ENCODE measurements around the gene SLC26A9. TPM values are rescaled to one million over a fixed set of nuclear protein-coding genes. Genes with fewer than 3 reads are reported as not detected.

Gene SLC26A9
- total RNA-seq, 2 donors from 2014 or later: 0.22 TPM

- Histone ChIP-seq H3K36me3 (ENCODE audit: control insufficient read depth, insufficient read depth, low read length) (no peaks in the 10 kb centered on the region), H3K27ac (ENCODE audit: low read depth, low read length) (no peak overlapping the region), H3K9me3 (ENCODE audit: control insufficient read depth, low read length) (no peaks in the 10 kb centered on the region), H3K27me3 (ENCODE audit: control insufficient read depth, insufficient read depth, low read length, poor library complexity, severe bottlenecking) (no peaks in the 10 kb centered on the region), H3K4me3 (ENCODE audit: low read length) (no peak overlapping the region), H3K4me1 (ENCODE audit: control insufficient read depth, insufficient read depth, low read length) (peaks cover 19% of the 10 kb centered on the region), H3K9ac (ENCODE audit: extremely low read depth, low read length, poor library complexity, severe bottlenecking) (no peak overlapping the region)
- DNase-seq: no peak
- H3K4me3 Mint-ChIP-seq: no peak overlapping the region
- TF ChIP-seq, protein P1, sequence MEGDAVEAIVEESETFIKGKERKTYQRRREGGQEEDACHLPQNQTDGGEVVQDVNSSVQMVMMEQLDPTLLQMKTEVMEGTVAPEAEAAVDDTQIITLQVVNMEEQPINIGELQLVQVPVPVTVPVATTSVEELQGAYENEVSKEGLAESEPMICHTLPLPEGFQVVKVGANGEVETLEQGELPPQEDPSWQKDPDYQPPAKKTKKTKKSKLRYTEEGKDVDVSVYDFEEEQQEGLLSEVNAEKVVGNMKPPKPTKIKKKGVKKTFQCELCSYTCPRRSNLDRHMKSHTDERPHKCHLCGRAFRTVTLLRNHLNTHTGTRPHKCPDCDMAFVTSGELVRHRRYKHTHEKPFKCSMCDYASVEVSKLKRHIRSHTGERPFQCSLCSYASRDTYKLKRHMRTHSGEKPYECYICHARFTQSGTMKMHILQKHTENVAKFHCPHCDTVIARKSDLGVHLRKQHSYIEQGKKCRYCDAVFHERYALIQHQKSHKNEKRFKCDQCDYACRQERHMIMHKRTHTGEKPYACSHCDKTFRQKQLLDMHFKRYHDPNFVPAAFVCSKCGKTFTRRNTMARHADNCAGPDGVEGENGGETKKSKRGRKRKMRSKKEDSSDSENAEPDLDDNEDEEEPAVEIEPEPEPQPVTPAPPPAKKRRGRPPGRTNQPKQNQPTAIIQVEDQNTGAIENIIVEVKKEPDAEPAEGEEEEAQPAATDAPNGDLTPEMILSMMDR (conservative IDR thresholded peaks at IDR 0.05): no peak
- WGBS, 2 experiments (ENCODE audit: insufficient coverage in 1 of 2, insufficient read length in 1 of 2): 84 to 85% methylated on average over 8 to 10 of the region's 10 CpGs
- peaks cover 45% of the 10 kb centered on the region for H3K4me1 Mint-ChIP-seq
- H3K36me3 Mint-ChIP-seq (ENCODE audit: low read depth): no peaks in the 10 kb centered on the region
- H3K27ac Mint-ChIP-seq: peak overlapping the region; percentile 42
- no peaks in the 10 kb centered on the region for H3K9me3 Mint-ChIP-seq
- H3K27me3 Mint-ChIP-seq (ENCODE audit: insufficient read depth): peaks cover 5% of the 10 kb centered on the region
Observed at GRCh38 chr1:205915354-205915990, 27.8 kb downstream of the SLC26A9 start.

- peaks cover 5% of the 10 kb centered on the region for H3K27me3 Mint-ChIP-seq (ENCODE audit: insufficient read depth)
- Histone ChIP-seq H3K4me3 (ENCODE audit: low read length) (no peak overlapping the region), H3K9ac (ENCODE audit: extremely low read depth, low read length, poor library complexity, severe bottlenecking) (no peak overlapping the region), H3K36me3 (ENCODE audit: control insufficient read depth, insufficient read depth, low read length) (no peaks in the 10 kb centered on the region), H3K9me3 (ENCODE audit: control insufficient read depth, low read length) (no peaks in the 10 kb centered on the region), H3K4me1 (ENCODE audit: control insufficient read depth, insufficient read depth, low read length) (peaks cover 19% of the 10 kb centered on the region), H3K27me3 (ENCODE audit: control insufficient read depth, insufficient read depth, low read length, poor library complexity, severe bottlenecking) (no peaks in the 10 kb centered on the region), H3K27ac (ENCODE audit: low read depth, low read length) (no peak overlapping the region)
- TF ChIP-seq, protein P1 (conservative IDR thresholded peaks at IDR 0.05): no peak
- 94 to 97% methylated on average over 5 to 7 of the region's 7 CpGs for WGBS, 2 experiments (ENCODE audit: insufficient coverage in 1 of 2, insufficient read length in 1 of 2)
- no peak for DNase-seq
- no peaks in the 10 kb centered on the region for H3K9me3 Mint-ChIP-seq
- no peaks in the 10 kb centered on the region for H3K36me3 Mint-ChIP-seq (ENCODE audit: low read depth)
- no peak overlapping the region for H3K27ac Mint-ChIP-seq
- no peak overlapping the region for H3K4me3 Mint-ChIP-seq
- peaks cover 45% of the 10 kb centered on the region for H3K4me1 Mint-ChIP-seq
Observed at GRCh38 chr1:205914730-205915129, 28.5 kb downstream of the SLC26A9 start.

- peaks cover 19% of the 10 kb centered on the region for H3K4me1 ChIP-seq (ENCODE audit: control insufficient read depth, insufficient read depth, low read length)
- Mint-ChIP-seq H3K9me3 (no peaks in the 10 kb centered on the region), H3K27ac (peak overlapping the region; percentile 81), H3K4me3 (peak overlapping the region; percentile 1), H3K4me1 (peaks cover 45% of the 10 kb centered on the region), H3K27me3 (ENCODE audit: insufficient read depth) (peaks cover 5% of the 10 kb centered on the region), H3K36me3 (ENCODE audit: low read depth) (no peaks in the 10 kb centered on the region)
- no peaks in the 10 kb centered on the region for H3K9me3 ChIP-seq (ENCODE audit: control insufficient read depth, low read length)
- H3K9ac ChIP-seq (ENCODE audit: extremely low read depth, low read length, poor library complexity, severe bottlenecking): no peak overlapping the region
- H3K36me3 ChIP-seq (ENCODE audit: control insufficient read depth, insufficient read depth, low read length): no peaks in the 10 kb centered on the region
- H3K27me3 ChIP-seq (ENCODE audit: control insufficient read depth, insufficient read depth, low read length, poor library complexity, severe bottlenecking): no peaks in the 10 kb centered on the region
- no peak overlapping the region for H3K27ac ChIP-seq (ENCODE audit: low read depth, low read length)
- TF ChIP-seq, protein P1 (conservative IDR thresholded peaks at IDR 0.05): no peak
- H3K4me3 ChIP-seq (ENCODE audit: low read length): peak overlapping the region; percentile 26
- DNase-seq: no peak
- WGBS, 2 experiments (ENCODE audit: insufficient coverage in 1 of 2, insufficient read length in 1 of 2): 90 to 93% methylated on average over 2 of the region's 2 CpGs
Observed at GRCh38 chr1:205914155-205914507, 29.1 kb downstream of the SLC26A9 start.
